Osteoblast (primary cell): ENCODE measurements around the gene HUS1B. TPM values are rescaled to one million over a fixed set of nuclear protein-coding genes. Genes with fewer than 3 reads are reported as not detected.

Source experiments
- DNase-seq: peaks from one replicate; pipeline ENCODE4 v3.0.0; 2011; ENCODE audit warnings: low spot score, mixed read lengths; ENCODE audit not compliant: insufficient read length; ENCODE audit errors: missing footprints
- H2AFZ ChIP-seq: 2 replicates; pipeline ENCODE4 v1.6.0; 2011; ENCODE audit warnings: mild to moderate bottlenecking, low read length
- H3K27ac ChIP-seq: 2 replicates; pipeline ENCODE4 v1.5.1; 2011; ENCODE audit warnings: mild to moderate bottlenecking, low read depth, low read length, moderate library complexity
- H3K27me3 ChIP-seq: 2 replicates; pipeline ENCODE4 v1.6.0; 2012; ENCODE audit warnings: mild to moderate bottlenecking, control low read depth, inconsistent platforms, low read length, moderate library complexity; ENCODE audit not compliant: insufficient read depth
- H3K36me3 ChIP-seq: 2 replicates; pipeline ENCODE4 v1.5.1; 2011; ENCODE audit warnings: mild to moderate bottlenecking, low read length, control low read depth, moderate library complexity; ENCODE audit not compliant: insufficient read depth
- H3K4me1 ChIP-seq: 2 replicates; pipeline ENCODE4 v1.5.1; 2011; ENCODE audit warnings: mild to moderate bottlenecking, low read length, control low read depth, moderate library complexity; ENCODE audit not compliant: insufficient read depth
- H3K4me2 ChIP-seq: 2 replicates; pipeline ENCODE4 v1.6.0; 2011; ENCODE audit warnings: mild to moderate bottlenecking, low read length; ENCODE audit not compliant: insufficient read depth
- H3K4me3 ChIP-seq: fragments of 200-600 bp; sonication (generic); 3 replicates; pipeline ENCODE4 v1.5.1; 2012; ENCODE audit warnings: mild to moderate bottlenecking, low read length, inconsistent platforms; ENCODE audit not compliant: insufficient read depth
- H3K79me2 ChIP-seq: 2 replicates; pipeline ENCODE4 v1.6.0; 2012; ENCODE audit warnings: mild to moderate bottlenecking, low read length, control low read depth, inconsistent platforms; ENCODE audit not compliant: insufficient read depth
- H3K9me3 ChIP-seq: 2 replicates; pipeline ENCODE4 v1.5.1; 2011; ENCODE audit warnings: low read depth, low read length, control low read depth
- H4K20me1 ChIP-seq: 2 replicates; pipeline ENCODE4 v1.6.0; 2012; ENCODE audit warnings: mild to moderate bottlenecking, low read length, control low read depth; ENCODE audit not compliant: insufficient read depth
- CTCF ChIP-seq: IDR thresholded peaks from 2 replicates; pipeline ENCODE4 v1.5.1; 2011; ENCODE audit warnings: mild to moderate bottlenecking, low read depth, low read length, moderate library complexity; ENCODE audit errors: extremely low read depth
- total RNA-seq: library from RNA; depleted of rRNA; stranded (reverse); fragments of >200 nt; gene quantifications from 2 replicates; pipeline ENCODE4 v1.2.3, GENCODE V29; 2012

The HUS1B gene
- total RNA-seq, 1 donor, result 0.72 TPM

GRCh38 chr6:624979-625378 lies 31.9 kb downstream of the HUS1B start:
- Histone ChIP-seq H3K4me3 (no peak overlapping the region), H3K27ac (no peak overlapping the region), H3K4me1 (no peaks in the 10 kb centered on the region), H4K20me1 (no peaks in the 10 kb centered on the region), H2AFZ (no peak overlapping the region), H3K79me2 (no peaks in the 10 kb centered on the region), H3K9me3 (no peaks in the 10 kb centered on the region), H3K4me2 (no peak overlapping the region), H3K27me3 (no peaks in the 10 kb centered on the region), H3K36me3 (no peaks in the 10 kb centered on the region)
- no peak for TF ChIP-seq CTCF
- DNase-seq, result no peak

DNA sequence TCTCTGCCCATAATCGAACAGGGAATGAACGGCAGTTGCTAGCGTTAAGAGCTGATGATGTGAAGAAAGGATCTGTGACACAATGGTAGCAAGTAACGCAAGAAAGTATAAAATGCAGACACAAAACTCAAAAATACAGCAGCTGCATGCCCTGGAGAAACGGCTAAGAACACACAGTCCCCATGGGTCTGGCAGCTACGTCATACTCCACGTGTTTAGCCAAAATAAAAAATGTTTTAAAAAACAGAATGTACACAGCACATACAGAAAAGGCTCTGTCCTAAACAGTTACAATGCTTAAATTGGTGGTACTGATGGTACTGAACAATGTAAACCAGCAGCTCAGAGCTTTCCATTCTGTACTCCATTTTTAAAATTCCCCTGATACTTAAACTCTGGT lies 34.4 kb downstream of the HUS1B start:
- Histone ChIP-seq H3K79me2 (no peaks in the 10 kb centered on the region), H3K4me3 (no peak overlapping the region), H3K27ac (no peak overlapping the region), H4K20me1 (no peaks in the 10 kb centered on the region), H3K27me3 (no peaks in the 10 kb centered on the region), H2AFZ (no peak overlapping the region), H3K4me1 (no peaks in the 10 kb centered on the region), H3K4me2 (no peak overlapping the region), H3K36me3 (peaks cover 1% of the 10 kb centered on the region), H3K9me3 (no peaks in the 10 kb centered on the region)
- TF ChIP-seq CTCF, result no peak
- no peak for DNase-seq

DNA sequence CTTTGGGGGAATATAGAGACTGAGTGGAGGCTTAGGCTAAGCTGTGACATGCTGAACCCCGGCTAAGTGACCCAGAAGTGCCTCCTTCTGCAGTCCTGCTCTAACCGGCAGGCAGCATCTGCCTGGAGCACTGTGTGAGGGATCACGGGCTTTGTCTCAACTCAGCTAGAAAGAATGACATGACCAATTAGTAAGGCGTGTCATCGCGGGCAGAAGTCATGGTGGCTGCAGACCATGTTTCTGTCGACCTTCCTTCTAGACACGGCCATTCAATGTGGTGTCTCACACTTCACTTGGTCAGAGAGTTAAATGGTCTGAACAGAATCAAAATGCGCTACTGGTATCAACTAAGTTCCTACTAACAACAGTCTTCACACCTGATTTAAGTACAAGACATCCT lies 35.0 kb downstream of the HUS1B start:
- Histone ChIP-seq H3K4me3 (no peak overlapping the region), H3K36me3 (peaks cover 5% of the 10 kb centered on the region), H3K9me3 (no peaks in the 10 kb centered on the region), H4K20me1 (no peaks in the 10 kb centered on the region), H2AFZ (no peak overlapping the region), H3K79me2 (no peaks in the 10 kb centered on the region), H3K4me2 (no peak overlapping the region), H3K27ac (no peak overlapping the region), H3K27me3 (no peaks in the 10 kb centered on the region), H3K4me1 (no peaks in the 10 kb centered on the region)
- DNase-seq, result no peak
- no peak for TF ChIP-seq CTCF

GRCh38 chr6:620950-621349 lies 36.0 kb downstream of the HUS1B start:
- no peak overlapping the region for H3K27ac ChIP-seq
- no peaks in the 10 kb centered on the region for H3K4me1 ChIP-seq
- H4K20me1 ChIP-seq, result no peaks in the 10 kb centered on the region
- H3K27me3 ChIP-seq, result no peaks in the 10 kb centered on the region
- no peak for TF ChIP-seq CTCF
- peaks cover 5% of the 10 kb centered on the region for H3K36me3 ChIP-seq
- no peak overlapping the region for H2AFZ ChIP-seq
- no peaks in the 10 kb centered on the region for H3K9me3 ChIP-seq
- DNase-seq, result no peak
- no peak overlapping the region for H3K4me2 ChIP-seq
- no peak overlapping the region for H3K4me3 ChIP-seq
- H3K79me2 ChIP-seq, result no peaks in the 10 kb centered on the region
